ENCODE data around the gene AP1B1. TPM values are rescaled to one million over a fixed set of nuclear protein-coding genes. Genes with fewer than 3 reads are reported as not detected.
"Not testable (repeated sequence)": the region's sequence is repeated elsewhere in the genome, so short reads cannot be mapped to it uniquely, and the experiment has no call there.

Gene AP1B1
- total RNA-seq, 1 donor: 40.5 TPM

DNA sequence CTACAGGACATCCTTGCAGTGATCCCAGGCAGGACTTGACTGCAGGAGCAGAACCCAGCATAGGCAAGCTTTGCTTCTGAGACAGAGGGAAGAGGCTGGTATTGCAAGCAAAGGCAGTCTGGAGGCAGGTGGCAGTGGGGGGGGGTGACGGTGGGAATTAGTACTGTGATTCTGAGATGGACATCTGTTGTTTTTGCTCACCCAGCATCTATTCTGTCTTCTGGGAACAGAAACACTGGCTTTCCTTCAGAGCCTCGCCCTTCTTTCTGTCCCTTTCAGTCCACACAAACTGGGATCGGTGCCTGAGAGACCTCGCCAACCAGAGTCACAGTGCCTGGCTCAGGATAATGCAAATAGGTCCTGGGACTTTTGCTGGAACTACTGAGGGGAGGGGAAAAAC, 41.7 kb downstream of the AP1B1 start:
- H3K27me3 ChIP-seq (ENCODE audit: insufficient read depth, low read length): no peaks in the 10 kb centered on the region
- no peaks in the 10 kb centered on the region for H3K4me1 ChIP-seq (ENCODE audit: insufficient read depth, low read length)
- H3K9me3 ChIP-seq (ENCODE audit: low read depth, low read length): no peaks in the 10 kb centered on the region
- no peak overlapping the region for H3K4me3 ChIP-seq (ENCODE audit: low read length)

DNA sequence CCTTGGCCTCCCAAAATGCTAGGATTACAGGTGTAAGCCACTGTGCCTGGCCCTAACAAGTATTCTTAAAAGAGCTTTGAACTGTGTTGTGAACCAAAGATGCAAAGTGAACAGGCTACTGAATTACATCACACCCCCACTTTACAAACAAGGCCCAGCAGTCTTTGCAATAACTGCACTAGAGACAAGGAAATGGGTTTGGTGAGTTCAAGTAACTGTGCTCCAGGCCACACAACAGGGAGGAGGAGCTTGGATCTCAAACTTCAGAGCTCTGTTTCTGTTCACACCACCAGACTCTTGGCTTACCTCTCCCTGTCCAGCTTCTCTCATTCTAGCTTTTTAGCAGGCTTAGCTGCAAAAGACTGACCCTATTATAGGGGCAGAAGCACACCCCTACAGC, 42.4 kb downstream of the AP1B1 start:
- Histone ChIP-seq H3K27me3 (ENCODE audit: insufficient read depth, low read length) (no peaks in the 10 kb centered on the region), H3K4me3 (ENCODE audit: low read length) (no peak overlapping the region), H3K9me3 (ENCODE audit: low read depth, low read length) (no peaks in the 10 kb centered on the region), H3K4me1 (ENCODE audit: insufficient read depth, low read length) (no peaks in the 10 kb centered on the region)

DNA sequence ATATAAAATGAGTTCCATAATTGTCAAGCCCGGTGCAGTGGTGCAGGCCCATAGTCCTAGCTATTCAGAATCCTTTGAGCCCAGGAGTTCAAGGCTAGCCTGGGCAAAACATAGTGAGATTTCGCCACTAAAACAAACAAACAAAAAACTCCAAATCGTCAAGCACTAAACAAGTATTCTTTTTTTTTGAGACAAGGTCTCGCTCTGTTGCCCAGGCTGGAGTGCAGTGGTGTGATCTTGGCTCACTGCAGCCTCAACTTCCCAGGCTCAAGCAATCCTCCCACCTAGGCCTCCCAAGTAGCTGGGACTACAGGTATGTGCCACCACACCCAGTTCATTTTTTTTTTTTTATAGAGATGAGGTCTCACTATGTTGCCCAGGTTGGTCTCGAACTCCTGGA, 43.5 kb downstream of the AP1B1 start:
- H3K9me3 ChIP-seq (ENCODE audit: low read depth, low read length); H3K27me3 ChIP-seq (ENCODE audit: insufficient read depth, low read length); H3K4me3 ChIP-seq (ENCODE audit: low read length); H3K4me1 ChIP-seq (ENCODE audit: insufficient read depth, low read length): not testable (repeated sequence)

DNA sequence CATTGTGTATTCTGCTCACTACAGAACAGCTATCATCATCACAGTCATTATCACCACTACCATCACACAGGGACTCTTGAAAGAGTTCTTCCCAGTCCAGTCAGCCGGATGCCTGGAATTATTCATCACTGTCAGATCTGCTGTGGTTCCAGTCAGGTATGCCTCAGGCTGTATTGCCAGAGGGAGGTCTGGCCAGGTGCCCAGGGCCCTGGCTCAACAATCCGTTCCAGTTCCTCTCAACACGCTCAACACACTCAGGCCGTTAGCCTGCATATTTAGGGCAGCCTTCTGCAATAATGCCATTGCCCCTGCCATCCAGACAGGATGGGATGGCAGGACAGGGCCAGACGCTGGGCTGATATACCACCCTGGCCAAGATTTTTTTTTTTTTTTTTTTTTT, 44.2 kb downstream of the AP1B1 start:
- H3K9me3 ChIP-seq (ENCODE audit: low read depth, low read length): no peaks in the 10 kb centered on the region
- H3K27me3 ChIP-seq (ENCODE audit: insufficient read depth, low read length): no peaks in the 10 kb centered on the region
- no peak overlapping the region for H3K4me3 ChIP-seq (ENCODE audit: low read length)
- no peaks in the 10 kb centered on the region for H3K4me1 ChIP-seq (ENCODE audit: insufficient read depth, low read length)

DNA sequence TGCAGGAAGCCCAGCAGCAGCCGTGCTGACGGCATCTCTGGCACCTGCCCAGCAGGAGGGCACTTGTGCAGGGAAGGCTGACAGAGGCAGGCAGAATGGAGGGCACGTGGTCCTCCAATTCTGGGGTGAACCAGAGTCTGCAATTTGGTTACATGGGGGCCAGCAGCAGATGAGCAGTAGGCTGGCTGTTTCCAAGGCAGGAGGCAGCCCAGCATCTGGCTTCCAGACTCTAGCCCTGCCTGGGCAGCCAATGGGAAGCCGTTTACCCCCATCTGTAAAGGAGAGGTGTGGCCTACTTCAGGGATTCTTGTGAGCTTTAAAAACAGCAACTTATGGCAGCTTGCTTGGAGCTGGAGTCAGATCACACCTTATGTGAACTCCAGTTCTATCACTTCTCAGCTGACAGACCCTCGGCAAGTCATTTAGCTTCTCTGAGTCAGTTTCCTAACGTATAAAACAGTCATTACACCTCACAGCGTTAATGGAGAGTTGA, 45.0 kb downstream of the AP1B1 start:
- H3K27me3 ChIP-seq (ENCODE audit: insufficient read depth, low read length): no peaks in the 10 kb centered on the region
- H3K9me3 ChIP-seq (ENCODE audit: low read depth, low read length): no peaks in the 10 kb centered on the region
- H3K4me1 ChIP-seq (ENCODE audit: insufficient read depth, low read length): no peaks in the 10 kb centered on the region
- H3K4me3 ChIP-seq (ENCODE audit: low read length): no peak overlapping the region

DNA sequence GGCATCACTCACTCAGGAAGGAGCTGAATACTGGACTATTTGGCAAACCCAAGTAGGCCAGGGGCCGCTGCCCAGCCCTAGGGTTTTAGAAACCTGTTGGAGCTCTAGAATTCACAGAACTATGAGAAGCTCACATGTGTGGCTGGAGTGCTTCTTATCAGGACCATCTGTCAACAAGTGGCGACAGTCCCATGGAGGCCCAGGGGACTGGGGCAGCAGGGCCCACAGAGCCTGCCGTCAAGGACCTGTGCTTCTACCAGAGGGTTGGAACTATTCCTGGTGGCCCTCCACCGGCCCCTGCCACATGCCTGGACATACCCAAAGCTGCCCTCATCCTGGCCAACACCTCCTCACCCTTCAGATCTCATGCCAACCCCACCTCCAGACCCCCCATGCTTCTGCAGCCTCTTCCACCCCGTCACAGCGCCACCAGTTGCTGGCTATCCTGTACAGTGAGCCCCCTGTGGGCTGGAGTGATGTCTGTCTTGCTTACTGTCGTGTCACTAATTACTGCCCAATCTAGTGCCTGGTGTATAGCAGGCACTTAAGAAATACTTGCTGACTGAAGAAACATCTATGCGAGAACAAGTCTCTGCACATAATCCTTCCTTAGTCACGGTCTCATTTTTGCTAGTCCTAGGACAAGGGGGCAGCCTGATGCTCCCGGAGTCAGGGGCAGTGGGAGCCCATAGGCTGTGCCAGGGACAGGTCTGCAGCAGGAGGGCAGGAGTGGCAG, 45.6 kb downstream of the AP1B1 start:
- H3K4me1 ChIP-seq (ENCODE audit: insufficient read depth, low read length): no peaks in the 10 kb centered on the region
- H3K27me3 ChIP-seq (ENCODE audit: insufficient read depth, low read length): no peaks in the 10 kb centered on the region
- H3K4me3 ChIP-seq (ENCODE audit: low read length): no peak overlapping the region
- H3K9me3 ChIP-seq (ENCODE audit: low read depth, low read length): no peaks in the 10 kb centered on the region

DNA sequence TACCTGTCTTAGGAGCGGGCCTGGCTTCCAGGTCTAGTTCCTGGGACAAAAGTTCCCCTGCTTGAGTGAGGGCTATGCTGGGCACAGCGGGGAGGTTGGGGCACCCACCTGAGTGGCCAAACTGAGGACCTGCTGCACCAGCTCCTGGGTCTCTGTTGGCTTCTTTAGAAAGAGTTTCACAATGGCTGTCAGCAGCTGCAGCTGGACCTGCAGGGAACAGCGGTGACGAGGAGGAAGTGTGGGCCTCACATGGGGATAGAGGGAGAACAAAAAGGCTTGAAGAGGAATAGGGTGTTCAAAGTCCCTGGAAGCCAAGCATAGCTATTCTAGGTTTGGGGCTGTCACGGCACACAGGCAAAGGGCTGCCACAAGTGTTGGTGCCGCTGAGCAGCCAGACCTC, 46.2 kb downstream of the AP1B1 start:
- no peaks in the 10 kb centered on the region for H3K27me3 ChIP-seq (ENCODE audit: insufficient read depth, low read length)
- no peaks in the 10 kb centered on the region for H3K9me3 ChIP-seq (ENCODE audit: low read depth, low read length)
- H3K4me1 ChIP-seq (ENCODE audit: insufficient read depth, low read length): no peaks in the 10 kb centered on the region
- H3K4me3 ChIP-seq (ENCODE audit: low read length): no peak overlapping the region

DNA sequence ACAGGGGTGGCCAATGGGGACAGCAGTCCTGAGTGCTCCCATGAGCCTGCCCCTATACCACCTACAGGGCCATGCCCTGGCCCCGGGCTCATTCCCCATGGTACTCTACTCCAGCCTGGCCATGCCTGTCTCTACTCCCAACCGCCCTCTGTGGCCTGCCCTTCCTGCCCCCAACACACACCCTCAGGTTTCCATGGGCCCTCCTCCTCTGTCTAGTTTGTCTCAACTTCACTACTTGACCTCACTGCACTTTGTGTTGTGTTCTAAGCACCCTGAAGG, 46.6 kb downstream of the AP1B1 start:
- H3K4me1 ChIP-seq (ENCODE audit: insufficient read depth, low read length): no peaks in the 10 kb centered on the region
- no peak overlapping the region for H3K4me3 ChIP-seq (ENCODE audit: low read length)
- H3K27me3 ChIP-seq (ENCODE audit: insufficient read depth, low read length): no peaks in the 10 kb centered on the region
- H3K9me3 ChIP-seq (ENCODE audit: low read depth, low read length): no peaks in the 10 kb centered on the region

DNA sequence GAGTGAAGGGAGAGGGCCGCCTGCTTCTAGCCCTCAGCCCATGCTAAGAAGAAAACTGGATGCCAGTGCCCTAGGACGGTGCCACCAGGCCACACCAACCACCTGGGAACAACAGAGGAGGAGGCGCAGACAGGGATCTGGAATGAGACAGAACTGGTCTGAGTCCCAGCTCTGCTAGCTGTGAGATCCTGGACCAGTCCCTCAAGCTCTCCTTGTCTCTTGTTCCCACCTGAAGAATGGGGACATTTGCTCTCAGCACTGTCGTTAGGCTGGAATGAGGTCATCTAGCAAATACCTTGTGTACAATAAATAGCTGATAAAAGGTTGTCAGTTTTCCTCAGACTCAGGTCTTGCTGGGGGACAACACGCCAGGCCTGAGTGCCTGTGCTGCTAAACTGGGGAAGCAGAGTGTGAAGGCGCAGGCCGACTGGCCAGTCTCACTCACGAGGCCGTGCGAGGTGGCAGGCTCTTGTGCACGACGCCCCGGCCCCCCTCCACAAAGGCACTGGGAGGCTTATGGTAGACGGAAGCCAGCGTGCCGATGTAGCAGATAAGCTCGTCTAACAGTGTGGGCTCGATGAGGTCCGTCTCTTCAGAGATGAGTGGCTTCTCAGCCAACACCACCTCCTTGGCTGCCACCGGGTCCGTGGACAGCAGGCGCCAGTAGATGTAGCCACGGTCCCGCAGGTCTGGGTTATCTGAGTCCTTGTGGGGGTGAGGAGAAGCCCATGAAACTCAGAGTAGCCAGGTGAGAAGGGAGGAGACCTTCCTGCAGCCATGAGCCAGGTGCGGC, 47.1 kb downstream of the AP1B1 start:
- H3K9me3 ChIP-seq (ENCODE audit: low read depth, low read length): no peaks in the 10 kb centered on the region

DNA sequence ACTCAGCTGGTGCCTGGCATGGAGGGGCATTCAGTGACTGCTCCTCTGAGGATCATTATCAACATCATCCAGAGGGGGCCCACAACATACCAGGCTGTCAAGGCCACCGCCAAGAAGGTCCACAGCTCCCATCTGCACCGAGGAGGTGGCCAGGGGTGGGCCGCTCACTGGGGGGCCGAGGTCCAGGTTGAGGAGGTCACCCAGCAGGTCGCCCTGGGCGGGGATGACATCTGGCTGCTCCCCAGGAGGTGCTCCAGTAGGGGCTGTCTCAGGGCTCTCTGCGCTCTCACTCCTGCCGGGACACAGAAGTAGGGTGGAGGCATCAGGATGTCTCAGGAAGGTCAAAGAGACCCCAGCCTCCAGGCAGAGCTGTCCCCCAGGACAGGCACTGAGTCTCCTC, 47.8 kb downstream of the AP1B1 start:
- no peak overlapping the region for H3K4me3 ChIP-seq (ENCODE audit: low read length)
- no peaks in the 10 kb centered on the region for H3K27me3 ChIP-seq (ENCODE audit: insufficient read depth, low read length)
- no peaks in the 10 kb centered on the region for H3K4me1 ChIP-seq (ENCODE audit: insufficient read depth, low read length)
- no peaks in the 10 kb centered on the region for H3K9me3 ChIP-seq (ENCODE audit: low read depth, low read length)

More for the DNA sequence above, 47.1 kb downstream of the AP1B1 start:
- H3K4me1 ChIP-seq (ENCODE audit: insufficient read depth, low read length): no peaks in the 10 kb centered on the region
- H3K4me3 ChIP-seq (ENCODE audit: low read length): no peak overlapping the region
- no peaks in the 10 kb centered on the region for H3K27me3 ChIP-seq (ENCODE audit: insufficient read depth, low read length)

DNA sequence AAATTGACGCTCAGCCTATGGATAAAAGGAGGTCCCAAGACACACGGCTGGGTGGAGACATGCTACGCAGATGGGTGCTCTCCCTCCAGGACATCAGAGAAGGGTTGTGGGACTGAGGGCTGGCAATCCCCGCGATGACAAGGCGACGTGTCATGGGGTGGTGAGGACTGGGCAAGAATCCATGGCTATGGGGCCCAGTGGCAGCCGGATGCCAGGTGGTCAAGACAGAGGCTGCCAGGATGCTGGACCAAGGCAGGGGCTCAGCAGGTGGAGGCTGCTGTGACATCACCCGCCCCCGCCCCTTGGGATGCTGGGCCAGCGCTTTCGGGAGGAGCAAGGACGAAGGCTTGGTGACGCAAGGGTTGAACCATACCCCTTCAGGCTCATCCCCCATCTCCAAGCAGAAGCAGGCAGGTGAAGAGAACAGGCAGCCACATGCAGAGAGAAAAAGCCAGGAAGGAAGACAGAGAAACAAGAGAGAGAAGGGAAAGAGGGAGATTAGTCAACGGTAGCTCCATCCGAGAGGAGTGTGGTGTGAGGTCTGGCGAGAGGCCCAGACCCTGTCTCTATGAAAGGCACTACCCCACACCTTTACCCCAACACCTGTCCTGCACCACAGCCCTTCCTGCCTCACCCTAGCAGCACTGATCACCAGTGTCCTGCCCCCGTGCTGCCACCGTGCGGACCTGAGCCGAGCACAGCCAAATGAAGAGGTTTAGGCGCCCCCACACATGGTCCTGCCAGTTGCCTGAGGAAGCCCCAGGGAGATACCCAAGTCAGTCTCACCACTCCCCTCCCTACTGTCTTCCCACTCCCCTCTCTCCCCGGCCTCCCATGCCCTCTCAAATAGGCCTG, 48.8 kb downstream of the AP1B1 start:
- H3K4me3 ChIP-seq (ENCODE audit: low read length): no peak overlapping the region
- no peaks in the 10 kb centered on the region for H3K4me1 ChIP-seq (ENCODE audit: insufficient read depth, low read length)
- H3K9me3 ChIP-seq (ENCODE audit: low read depth, low read length): no peaks in the 10 kb centered on the region
- H3K27me3 ChIP-seq (ENCODE audit: insufficient read depth, low read length): no peaks in the 10 kb centered on the region

DNA sequence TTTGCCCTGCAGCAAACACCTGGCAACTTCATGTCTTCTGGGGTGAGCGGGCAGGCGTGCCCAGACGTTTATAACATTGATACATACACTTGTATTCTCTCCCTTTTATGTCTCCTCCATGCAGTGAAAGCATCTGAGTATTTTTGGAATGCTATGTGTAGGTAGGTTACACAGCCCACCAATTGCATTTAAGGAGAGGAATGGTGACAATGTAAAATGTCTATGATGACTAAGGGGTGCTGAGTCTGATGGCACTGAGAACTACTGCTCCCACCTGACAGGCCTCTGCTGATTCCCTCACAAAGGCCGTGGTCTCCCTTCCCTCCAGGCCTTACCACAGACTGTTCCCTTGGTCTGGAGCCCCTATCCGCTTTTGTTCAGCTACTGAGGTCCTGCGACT, 50.0 kb downstream of the AP1B1 start:
- H3K27me3 ChIP-seq (ENCODE audit: insufficient read depth, low read length): no peaks in the 10 kb centered on the region
- H3K4me3 ChIP-seq (ENCODE audit: low read length): no peak overlapping the region
- H3K4me1 ChIP-seq (ENCODE audit: insufficient read depth, low read length): no peaks in the 10 kb centered on the region
- H3K9me3 ChIP-seq (ENCODE audit: low read depth, low read length): no peaks in the 10 kb centered on the region

DNA sequence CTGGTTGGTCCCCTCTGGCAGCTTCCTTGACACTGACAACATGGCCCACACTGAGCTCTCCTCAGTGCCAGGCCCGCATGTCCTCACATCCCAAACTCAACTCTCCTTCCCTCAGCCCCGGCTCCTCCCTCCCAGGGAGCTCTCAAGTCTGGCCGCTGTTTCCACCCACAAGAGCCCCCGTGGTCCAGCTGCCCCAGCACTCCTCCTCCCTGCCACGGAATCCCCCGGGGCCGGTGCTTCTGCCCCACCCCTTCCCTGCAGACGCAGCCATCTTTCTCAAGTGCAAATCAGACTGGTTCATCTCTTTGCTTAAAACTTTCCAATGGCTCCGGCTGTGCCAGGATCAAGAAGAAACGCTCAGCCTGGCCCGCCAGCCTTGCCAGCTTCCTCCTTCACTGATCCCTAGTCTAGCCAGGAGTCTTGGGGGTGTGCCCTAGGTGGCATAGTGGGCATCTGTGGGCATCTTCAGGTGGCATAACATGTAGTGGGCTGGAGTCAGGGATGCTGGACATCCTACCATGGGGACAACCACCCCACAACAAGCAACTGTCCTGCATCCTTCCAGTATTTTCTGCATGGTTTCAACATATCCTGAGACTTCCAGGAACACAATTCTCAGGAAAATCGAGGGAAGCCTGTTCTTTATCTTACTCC, 50.6 kb downstream of the AP1B1 start:
- no peak overlapping the region for H3K4me3 ChIP-seq (ENCODE audit: low read length)

DNA sequence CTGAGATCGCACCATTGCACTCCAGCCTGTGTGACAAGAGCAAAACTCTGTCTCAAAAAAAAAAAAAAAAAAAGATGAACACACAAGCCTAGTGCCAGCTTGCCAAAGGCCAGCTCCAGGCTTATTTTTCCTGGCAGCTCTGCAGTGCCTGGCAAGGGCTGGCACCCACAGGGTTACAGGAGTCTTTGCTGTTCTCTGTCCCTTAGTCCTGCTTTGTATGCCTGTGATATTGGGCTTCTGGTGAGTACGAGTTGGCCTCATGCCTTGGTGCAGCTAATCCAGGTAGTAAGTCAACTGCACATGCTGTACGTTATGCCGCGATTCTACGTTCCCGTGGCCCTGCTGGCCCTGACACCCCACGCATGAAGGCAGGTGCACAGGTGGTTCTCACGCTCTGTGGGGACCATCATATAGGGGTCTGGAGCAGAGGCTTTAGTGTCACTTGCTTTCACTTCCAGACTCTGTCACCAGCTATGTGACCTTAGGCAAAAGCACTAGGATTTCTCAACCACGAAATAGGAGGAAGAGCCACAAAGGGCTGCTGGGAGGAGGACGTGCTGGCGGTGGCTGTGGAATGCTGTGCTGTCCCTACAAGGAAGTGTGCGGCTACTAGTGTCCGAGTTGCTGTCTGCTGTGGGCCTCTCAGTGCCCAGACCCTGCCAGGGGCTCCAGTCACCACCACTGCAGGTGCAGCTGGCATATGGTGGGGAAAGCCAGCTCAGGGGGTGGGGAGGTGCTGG, 51.4 kb downstream of the AP1B1 start:
- no peaks in the 10 kb centered on the region for H3K9me3 ChIP-seq (ENCODE audit: low read depth, low read length)

More for the DNA sequence above, 50.6 kb downstream of the AP1B1 start:
- no peaks in the 10 kb centered on the region for H3K27me3 ChIP-seq (ENCODE audit: insufficient read depth, low read length)
- no peaks in the 10 kb centered on the region for H3K9me3 ChIP-seq (ENCODE audit: low read depth, low read length)
- no peaks in the 10 kb centered on the region for H3K4me1 ChIP-seq (ENCODE audit: insufficient read depth, low read length)

More for the DNA sequence above, 51.4 kb downstream of the AP1B1 start:
- Histone ChIP-seq H3K4me3 (ENCODE audit: low read length) (no peak overlapping the region), H3K27me3 (ENCODE audit: insufficient read depth, low read length) (no peaks in the 10 kb centered on the region), H3K4me1 (ENCODE audit: insufficient read depth, low read length) (no peaks in the 10 kb centered on the region)

Measured in mononuclear cell (primary cell).